ENCODE measurements around the gene JAK1.

DNA sequence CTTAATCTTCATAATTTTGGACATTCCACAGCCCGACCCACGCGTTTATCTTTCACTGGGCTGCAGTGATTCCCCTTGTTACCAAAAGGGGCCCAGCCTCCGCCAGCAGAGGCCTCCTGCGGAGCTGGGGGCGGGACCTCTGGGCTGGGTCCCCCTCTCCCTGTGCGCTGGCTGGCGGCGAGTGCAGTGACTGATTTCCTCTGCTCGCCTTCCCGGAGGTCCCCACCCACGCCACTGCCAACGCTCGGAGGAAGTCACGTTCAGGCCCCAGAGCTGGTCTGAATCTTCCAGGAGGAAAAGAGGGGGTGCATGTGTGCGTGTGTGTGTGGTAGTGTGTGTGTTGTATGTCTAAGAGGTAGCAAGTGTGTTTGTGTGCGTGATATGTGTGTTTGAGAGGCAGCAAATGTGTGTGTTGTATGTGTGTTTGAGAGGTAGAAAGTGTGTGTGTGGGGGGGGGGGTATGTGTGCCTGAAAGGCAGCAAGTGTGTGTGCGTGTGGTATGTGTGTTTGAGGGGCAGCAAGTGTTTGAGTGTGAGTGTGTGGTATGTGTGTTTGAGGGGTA, 35.0 kb upstream of the JAK1 start:
- no peak for TF ChIP-seq POLR2A (IDR thresholded peaks at IDR 0.05; ENCODE audit: low read depth, low read length)
- TF ChIP-seq TAF1 (IDR thresholded peaks at IDR 0.05; ENCODE audit: low read depth, low read length), result no peak
- no peak for TF ChIP-seq POLR2AphosphoS5 (IDR thresholded peaks at IDR 0.05; ENCODE audit: low read depth, low read length)
- no peak for TF ChIP-seq SPI1 (IDR thresholded peaks at IDR 0.05; ENCODE audit: low read depth, low read length)

Measured in GM12891 (cell line).